ENCODE data around the gene LY6G6F.
A peak's percentile ranks its signal among the peaks of the same experiment; 100 is the strongest.

The LY6G6F gene

DNA sequence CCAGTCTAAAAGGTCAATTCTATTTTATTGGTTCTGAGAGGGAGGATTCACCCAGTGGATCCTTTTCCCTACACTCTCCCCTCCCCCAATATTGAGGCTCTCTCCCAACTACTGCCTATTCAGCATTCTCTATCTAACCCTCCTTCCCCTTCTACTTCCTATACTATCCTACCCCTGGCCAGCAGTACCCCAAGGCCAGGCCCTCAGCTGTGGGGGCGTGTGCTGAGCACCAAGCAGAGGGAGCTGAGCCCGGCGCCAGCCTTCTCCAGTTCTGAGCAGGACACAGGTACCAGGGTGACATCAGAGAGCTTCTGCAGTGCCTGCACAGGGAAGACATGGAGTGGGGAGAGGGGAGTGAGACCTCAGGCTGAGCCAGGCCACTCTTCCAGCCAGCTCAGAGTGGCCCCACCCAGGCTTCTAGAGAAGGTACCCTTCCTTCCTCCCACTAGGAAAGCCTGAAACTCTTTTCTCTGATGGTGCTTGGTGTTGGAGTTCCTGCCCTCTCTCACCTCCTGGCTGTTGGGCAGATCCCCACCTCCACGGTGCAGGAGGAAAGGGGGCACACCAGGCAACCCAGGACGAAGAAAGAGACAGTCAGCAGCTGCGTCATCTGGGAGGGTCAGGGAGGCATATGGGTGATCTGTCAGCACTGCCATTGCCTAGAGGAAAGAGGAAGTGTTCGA is 20.5 kb downstream of the LY6G6F start:
- peak; percentile 26 for DNase-seq

GRCh38 chr6:31727717-31728671 is 21.3 kb downstream of the LY6G6F start:
- DNase-seq = no peak

GRCh38 chr6:31728767-31729514 is 22.3 kb downstream of the LY6G6F start, which contains the start of gene DDAH2:
Gene DDAH2, minus strand, starts transcription at chr6:31729299. Its CDS starts 138 bp downstream, at chr6:31729161.
- DNase-seq = no peak

GRCh38 chr6:31729515-31729978 is 22.9 kb downstream of the LY6G6F start:
- DNase-seq = peak; percentile 82

- DNase-seq = peak; percentile 72
Observed at GRCh38 chr6:31729979-31730630, 23.4 kb downstream of the LY6G6F start.

DNA sequence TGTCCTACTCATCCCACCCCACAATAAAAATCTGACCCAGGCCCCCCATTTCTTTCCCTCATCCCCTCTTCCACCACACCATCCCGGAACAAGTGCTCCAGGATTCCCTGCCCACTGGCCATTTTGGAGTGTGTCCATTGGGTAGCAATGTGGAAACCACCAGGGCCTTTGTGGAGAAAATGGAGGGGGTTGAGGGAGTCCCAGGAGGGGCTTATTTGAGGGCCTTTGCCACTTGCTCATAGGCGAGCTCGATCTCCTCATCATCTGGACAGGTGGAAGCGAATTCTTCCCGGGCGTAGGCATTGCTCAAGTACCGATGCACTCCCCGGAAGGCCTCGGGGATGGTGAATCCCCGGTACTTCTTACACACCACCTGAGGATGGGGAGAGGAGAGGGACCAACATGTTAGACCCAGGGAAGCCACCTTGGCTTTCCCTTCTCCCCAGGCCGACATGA is 24.0 kb downstream of the LY6G6F start:
- DNase-seq = no peak

- DNase-seq = no peak
Observed at GRCh38 chr6:31732029-31732428, 25.4 kb downstream of the LY6G6F start.

DNA sequence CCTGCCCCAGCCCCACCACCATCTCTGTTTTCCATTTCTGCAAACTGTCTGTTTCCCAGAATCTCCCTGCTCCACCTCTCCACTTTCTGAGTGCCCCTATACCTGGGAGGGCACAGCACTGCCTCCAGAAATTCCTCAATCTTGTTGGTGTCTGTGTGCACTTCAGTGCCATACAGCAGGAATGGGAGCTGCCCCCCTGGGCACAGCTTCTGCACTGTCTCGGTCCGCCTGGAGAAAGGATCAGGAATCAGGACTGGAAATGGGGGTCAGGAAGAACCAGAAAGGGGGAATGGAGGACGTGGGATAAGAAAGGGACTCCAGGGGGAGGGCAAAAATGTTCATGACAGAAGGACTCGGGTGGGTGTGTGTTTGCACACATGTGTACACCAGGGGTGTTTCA is 27.1 kb downstream of the LY6G6F start:
- DNase-seq = no peak

GRCh38 chr6:31734247-31734820 is 27.7 kb downstream of the LY6G6F start:
- DNase-seq = no peak

DNA sequence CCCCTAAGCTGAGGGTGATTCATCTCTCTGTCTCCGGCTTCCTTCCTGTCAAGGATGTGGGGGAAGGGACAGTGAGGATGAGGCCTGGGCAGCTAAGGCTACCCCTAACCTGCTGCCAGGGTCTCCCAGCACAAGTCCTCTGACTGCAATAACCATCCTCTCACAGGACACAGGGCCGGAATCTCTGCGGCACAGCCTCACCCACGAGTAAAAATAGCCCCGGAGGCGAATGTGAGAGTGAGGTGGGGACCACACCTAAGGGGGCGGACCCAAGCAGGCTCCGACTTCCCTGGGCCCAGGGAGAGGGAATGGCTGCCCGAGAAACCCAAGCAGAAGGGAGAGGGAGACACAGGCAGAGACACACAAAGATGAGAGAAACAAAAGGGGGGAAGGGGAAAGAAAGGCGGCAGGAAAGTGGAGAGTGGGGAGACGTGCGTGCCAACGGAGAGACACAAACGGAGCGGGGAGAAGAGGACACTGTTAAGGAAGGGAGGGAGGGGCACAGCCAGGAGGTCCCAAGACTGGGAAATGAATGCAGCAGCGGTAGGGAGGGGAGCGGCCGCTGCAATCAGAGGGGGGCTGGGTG is 28.2 kb downstream of the LY6G6F start:
- peak; percentile 57 for DNase-seq

DNA sequence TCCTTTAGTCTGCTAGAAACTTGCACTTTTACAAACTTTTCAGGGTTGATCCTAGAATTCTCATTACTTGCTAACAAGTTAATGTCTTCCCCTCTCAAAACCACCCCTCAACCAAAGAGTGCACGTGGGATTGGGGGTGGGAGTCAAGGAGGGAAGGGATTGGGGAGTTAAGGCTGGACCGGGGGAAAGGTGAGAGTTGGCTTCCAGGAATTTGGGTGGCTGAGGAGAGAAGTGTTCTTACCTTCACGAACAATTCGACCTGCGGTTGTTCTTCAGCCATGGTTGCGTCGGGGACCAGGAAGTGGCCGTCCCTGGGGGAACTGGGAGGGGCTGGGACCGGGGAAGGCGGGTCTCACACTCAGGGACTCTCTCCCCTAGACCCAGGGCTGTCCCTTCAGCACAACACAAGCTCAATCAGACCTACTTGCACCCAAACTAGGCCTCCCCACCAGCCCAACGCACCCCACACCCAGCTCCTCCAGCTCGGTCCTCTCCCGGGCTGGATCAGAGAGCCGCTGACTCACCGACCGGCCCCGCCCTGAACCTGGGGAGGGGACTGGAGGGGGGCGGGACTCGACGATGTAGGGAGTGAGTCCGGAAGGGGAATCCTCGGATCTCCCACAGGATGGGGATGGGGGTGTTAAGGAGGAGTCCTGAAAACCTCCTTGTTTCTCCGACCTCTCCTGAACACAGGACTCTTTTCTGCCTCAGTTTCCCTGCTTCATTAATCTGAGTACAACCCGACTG is 29.5 kb downstream of the LY6G6F start, which contains the start of gene CLIC1:
TSS of gene CLIC1 (minus strand) at position 510 of the 747 bp plus-strand sequence. CDS start at position 280, 230 bp downstream.
- DNase-seq = peak; percentile 88

- no peak for DNase-seq
Observed at GRCh38 chr6:31736768-31737314, 30.2 kb downstream of the LY6G6F start.

DNA sequence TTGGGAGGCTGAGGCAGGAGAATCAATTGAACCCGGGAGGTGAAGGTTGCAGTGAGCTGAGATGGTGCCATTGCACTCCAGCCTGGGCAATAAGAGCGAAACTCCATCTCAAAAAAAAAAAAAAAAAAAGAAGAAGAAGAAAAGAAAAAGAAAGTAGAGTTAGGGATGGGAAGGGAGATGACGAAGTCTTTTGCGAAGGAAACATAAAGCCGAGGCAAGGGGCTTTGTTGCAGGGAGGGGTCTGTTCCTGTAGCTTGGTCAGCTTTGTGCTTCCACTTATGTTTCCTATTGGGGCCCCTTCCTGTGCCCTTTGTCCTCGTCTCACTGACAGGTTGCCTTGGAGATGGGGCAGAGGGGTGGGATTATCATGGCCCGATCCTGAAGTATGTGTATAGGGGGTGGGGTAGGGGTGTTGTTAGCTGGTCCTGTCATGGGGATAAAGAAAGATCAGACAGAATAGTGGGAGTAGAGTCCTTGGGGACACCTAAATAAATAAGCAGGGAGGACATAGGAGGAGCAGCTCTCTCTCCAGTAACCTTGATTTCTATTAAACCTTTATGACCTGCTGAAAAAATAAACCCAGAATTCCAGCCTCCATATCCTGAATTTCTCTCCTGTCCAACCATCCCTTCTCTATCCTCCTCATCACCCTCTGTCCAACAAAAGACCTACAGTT is 30.8 kb downstream of the LY6G6F start:
- no peak for DNase-seq

- peak; percentile 68 for DNase-seq
Observed at GRCh38 chr6:31737991-31738979, 31.6 kb downstream of the LY6G6F start.

DNA sequence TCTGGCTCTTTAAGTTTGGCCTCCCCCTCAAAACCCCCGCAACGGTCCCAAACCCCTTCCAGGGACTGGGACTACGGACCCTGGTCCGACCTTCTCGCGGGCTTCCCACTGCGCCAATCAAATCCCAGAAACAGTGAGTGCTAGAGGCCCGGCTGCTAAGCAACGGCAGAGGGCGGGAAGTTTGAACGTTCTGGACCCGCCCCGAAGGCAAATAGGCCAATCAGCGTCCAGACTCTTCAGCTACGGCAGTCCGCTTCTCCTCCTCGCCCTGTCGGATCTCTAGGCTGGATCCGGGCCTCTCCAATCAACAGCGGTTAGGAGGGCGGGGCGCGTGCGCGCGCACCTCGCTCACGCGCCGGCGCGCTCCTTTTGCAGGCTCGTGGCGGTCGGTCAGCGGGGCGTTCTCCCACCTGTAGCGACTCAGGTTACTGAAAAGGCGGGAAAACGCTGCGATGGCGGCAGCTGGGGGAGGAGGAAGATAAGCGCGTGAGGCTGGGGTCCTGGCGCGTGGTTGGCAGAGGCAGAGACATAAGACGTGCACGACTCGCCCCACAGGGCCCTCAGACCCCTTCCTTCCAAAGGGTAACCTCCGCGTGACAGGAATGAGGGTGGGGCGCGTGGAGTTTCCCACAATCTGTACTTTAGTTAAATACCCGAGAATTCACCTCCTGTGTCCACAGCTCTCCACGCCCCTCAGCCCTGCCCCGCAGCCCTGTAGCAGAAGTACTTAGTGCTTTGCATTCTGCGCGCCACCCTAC is 33.2 kb downstream of the LY6G6F start, which contains the start of gene MSH5:
TSS of gene MSH5 (plus strand) at position 367 of the 758 bp plus-strand sequence. CDS start 462 bp downstream, outside the sequence.
- peak; percentile 98 for DNase-seq

DNA sequence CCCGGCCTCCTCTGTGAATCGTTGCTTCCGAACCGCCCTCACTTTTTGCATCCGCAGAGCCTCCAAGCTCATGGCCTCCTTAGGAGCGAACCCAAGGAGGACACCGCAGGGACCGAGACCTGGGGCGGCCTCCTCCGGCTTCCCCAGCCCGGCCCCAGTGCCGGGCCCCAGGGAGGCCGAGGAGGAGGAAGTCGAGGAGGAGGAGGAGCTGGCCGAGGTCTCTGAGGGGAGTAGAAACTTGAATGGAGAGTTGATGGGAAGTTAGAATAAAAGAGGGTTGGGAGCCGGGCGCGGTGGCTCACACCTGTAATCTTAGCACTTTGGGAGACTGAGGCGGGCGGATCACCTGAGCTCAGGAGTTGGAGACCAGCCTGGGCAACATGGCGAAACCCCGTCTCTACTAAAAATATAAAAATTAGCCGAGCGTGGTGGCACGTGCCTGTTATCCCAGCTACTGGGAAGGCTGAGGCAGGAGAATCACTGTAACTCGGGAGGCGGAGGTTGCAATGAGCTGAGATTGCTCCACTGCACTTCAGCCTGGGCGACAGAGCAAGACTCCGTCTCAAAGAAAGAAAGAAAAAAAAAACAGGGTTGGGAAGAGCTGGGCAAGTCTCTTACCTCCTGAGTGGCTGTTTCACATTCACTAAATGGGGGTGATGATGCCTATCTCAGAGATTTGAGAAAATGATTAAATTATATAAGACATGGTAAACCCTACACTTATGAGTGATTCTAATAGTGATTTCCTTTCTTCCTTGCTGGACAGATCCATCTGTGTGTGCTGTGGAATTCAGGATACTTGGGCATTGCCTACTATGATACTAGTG is 33.9 kb downstream of the LY6G6F start:
- no peak for DNase-seq

DNA sequence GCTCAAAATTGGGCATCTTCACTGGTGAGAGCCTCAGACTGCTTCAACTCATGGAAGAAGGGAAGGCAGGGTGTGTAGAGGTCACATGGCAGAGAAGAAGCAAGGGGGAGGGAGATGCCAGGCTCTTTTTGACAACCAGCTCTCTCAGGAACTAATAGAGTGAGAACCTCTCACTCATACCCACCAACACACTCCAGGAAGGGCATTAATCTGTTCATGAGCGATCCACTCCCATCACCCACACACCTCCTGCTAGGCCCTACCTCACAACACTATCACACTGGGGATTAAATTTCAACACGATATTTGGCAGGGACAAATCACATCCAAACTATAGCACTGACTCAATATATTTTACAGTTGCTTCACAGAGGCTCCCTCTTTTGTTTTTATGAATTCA is 35.1 kb downstream of the LY6G6F start:
- no peak for DNase-seq

Measured in activated CD4-positive, alpha-beta T cell treated with anti-CD3 and anti-CD28 coated beads for 48 hours (primary cell).